ENCODE measurements around the gene OGFOD2.

GRCh38 chr12:122932207-122932606 is 42.8 kb upstream of the OGFOD2 start:
- TF ChIP-seq E2F5 (CRISPR knock-in tag; conservative IDR thresholded peaks at IDR 0.05) (no peak), KDM2A (CRISPR knock-in tag; IDR thresholded peaks at IDR 0.05; ENCODE audit: borderline replicate concordance, low read depth) (no peak), PRPF4 (IDR thresholded peaks at IDR 0.05; ENCODE audit: low read depth, low read length, poor library complexity, severe bottlenecking) (no peak), KDM1A (CRISPR knock-in tag; IDR thresholded peaks at IDR 0.05) (no peak), POLR2AphosphoS5 (IDR thresholded peaks at IDR 0.05; ENCODE audit: low read depth, low read length) (no peak), ATF2 (CRISPR knock-in tag; IDR thresholded peaks at IDR 0.05) (no peak), CREM (IDR thresholded peaks at IDR 0.05) (no peak), CREM (CRISPR knock-in tag; IDR thresholded peaks at IDR 0.05) (no peak), STAT6 (CRISPR knock-in tag; IDR thresholded peaks at IDR 0.05; ENCODE audit: borderline replicate concordance) (no peak)

All from HepG2 (cell line).